D721Med (cell line): ENCODE measurements around the gene CYB5R3.
"Not testable (repeated sequence)": the region's sequence is repeated elsewhere in the genome, so short reads cannot be mapped to it uniquely, and the experiment has no call there.

Source experiments
- DNase-seq: peaks from one replicate; pipeline ENCODE4 v3.0.0; 2011; ENCODE audit warnings: low spot score; ENCODE audit not compliant: insufficient read length
- FAIRE-seq: peaks from 2 replicates; lab custom pipeline; 2011; peaks lifted over from hg19 to GRCh38; lab: Jason Lieb, UNC
- CTCF ChIP-seq: IDR thresholded peaks from 2 replicates; pipeline ENCODE4 v1.5.1; 2012; ENCODE audit warnings: mild to moderate bottlenecking, control low read depth; ENCODE audit not compliant: insufficient read depth; ENCODE audit errors: missing control alignments

Gene CYB5R3

GRCh38 chr22:42612336-42612735 lies 36.9 kb downstream of the CYB5R3 start:
- no peak for TF ChIP-seq CTCF
- no peak for FAIRE-seq
- no peak for DNase-seq

DNA sequence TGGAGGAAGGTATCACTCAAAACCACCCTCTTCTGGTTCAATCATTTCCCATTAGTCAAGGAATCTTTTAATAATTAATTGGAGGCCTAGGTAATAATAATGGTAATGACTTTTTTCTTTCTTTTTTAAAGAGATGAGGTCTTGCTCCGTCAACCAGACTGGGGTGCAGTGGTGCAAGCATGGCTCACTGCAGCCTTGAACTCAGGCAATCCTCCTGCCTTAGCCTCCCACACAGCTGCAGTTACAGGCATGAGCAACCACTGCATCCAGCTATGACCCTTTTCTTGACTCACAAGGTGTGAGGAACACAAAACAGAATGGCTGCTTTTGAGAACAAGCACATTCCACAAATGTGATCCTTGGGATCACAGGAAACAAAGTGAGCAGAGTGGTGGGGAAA lies 38.1 kb downstream of the CYB5R3 start:
- no peak for TF ChIP-seq CTCF
- FAIRE-seq (no peak), DNase-seq (no peak)

GRCh38 chr22:42610186-42610585 lies 39.0 kb downstream of the CYB5R3 start:
- no peak for TF ChIP-seq CTCF
- no peak for DNase-seq
- FAIRE-seq = no peak

DNA sequence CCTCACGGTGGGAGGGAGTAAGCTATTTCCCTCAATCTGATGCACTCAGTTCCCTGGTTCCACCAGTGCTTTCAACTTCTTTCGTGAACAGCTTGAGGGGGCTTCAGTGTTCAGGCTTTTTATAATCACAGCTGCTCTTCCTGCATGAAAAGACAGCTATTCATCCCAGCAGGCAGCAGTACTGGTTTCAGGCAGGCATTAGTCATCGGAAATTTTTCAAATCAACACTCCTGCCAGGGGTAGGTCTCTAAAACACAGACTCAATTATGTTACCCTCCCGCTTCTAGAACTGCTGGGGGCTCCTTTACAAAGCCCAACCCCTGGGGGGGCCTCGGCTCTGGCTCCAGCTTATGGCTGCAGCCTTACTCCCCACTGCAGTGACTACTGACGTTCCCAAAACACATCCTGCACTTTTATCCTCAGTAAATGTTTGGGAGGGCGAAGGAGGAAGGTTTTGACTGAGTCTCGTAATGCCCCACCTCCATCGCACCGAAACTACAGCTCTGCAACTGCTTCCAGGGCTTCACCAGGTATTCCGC lies 40.3 kb downstream of the CYB5R3 start:
- DNase-seq (no peak), FAIRE-seq (no peak)
- TF ChIP-seq CTCF = no peak

DNA sequence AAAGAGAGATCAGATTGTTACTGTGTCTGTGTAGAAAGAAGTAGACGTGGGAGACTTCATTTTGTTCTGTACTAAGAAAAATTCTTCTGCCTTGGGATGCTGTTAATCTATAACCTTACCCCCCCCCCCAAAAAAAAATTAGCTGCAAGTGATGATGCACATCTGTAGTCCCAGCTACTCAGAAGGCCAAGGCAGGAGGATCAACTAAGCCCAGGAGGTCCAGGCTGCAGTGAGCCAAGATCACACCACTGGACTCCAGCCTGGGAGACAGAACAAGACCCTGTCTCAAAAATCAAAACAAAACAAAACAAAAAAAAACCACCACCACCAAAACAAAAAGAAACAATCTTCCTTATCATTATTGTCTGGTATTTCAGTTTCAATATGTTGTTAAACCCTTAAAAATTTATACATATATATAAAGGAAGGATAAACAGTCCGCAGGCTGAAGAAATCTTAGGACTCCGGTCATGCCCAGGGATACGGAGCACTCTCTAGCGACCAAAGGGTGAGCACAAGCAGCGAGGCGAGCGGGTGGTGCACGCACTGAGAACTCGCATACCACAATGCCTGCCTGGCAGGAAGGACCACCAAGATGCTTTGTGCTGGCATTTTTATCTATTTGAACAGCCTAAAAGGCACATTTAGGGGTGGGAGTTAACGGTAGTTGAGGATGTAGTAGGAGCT lies 40.9 kb downstream of the CYB5R3 start:
- FAIRE-seq (no peak), DNase-seq (no peak)
- TF ChIP-seq CTCF = no peak

GRCh38 chr22:42607641-42608040 lies 41.6 kb downstream of the CYB5R3 start:
- FAIRE-seq, DNase-seq: not testable (repeated sequence)

GRCh38 chr22:42604403-42604802 lies 44.8 kb downstream of the CYB5R3 start:
- no peak for TF ChIP-seq CTCF
- FAIRE-seq (no peak), DNase-seq (no peak)
